ENCODE data around the gene TRAF7. TPM values are rescaled to one million over a fixed set of nuclear protein-coding genes. Genes with fewer than 3 reads are reported as not detected.

TRAF7 gene
- total and polyA plus RNA-seq, 2 of the 8 experiments (the other 6 are each of a cell fraction or from before 2014, with no cell fraction given): 96.8 to 148 TPM

DNA sequence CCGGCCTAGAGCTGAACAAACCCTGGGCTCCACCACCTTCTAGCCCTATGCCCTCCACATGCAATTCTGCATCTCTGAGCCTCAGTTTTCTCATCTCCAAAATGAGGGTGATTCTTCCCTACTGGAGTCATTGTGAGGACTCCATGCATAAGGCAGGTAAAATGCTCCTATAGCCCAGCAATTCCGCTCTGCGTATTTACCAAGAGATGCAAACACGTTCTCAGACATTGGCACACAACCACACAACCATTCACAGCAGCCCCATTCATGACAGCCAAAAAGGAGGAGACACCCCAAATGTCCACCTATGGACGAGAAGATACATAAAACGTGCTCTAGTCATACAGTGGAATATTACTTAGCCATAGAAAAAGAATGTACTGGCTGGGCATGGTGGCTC is 44.7 kb downstream of the TRAF7 start:
- H3K36me3 ChIP-seq (ENCODE audit: control insufficient read depth in 2 of 4, insufficient read depth in 4 of 4, low read length in 3 of 4): no peaks in the 10 kb centered on the region
- H3K79me1 ChIP-seq (ENCODE audit: low read depth, low read length): no peaks in the 10 kb centered on the region
- no peak overlapping the region for H2BK20ac ChIP-seq (ENCODE audit: low read length)
- no peak for FAIRE-seq
- H3K23ac ChIP-seq (ENCODE audit: insufficient read length): no peak overlapping the region
- H3K4me3 ChIP-seq (ENCODE audit: extremely low read depth in 1 of 4, insufficient read depth in 2 of 4, low read depth in 3 of 4, low read length in 4 of 4): no peak overlapping the region
- ChIA-PET POLR2A (ENCODE audit: partially characterized antibody) (interaction anchor here (0.7 to 6.9 kb wide), 10 partner anchors 9 to 309 kb away, joined by 3 to 63 read pairs (median 4); partner anchors contain the start of genes BRICD5, ECI1 and TRAF7), CTCF (ENCODE audit: partially characterized antibody) (interaction anchor here (1.4 to 2.0 kb wide), 3 partner anchors 8 to 51 kb away, joined by 5 to 7 read pairs (median 6); partner anchors contain the start of gene ECI1)
- peaks cover 0 to 9% (median 5%) of the 10 kb centered on the region in 4 experiments; a peak in 5 of 7 replicates for H3K4me1 ChIP-seq (replicated peaks in 1 of 4; ENCODE audit: control insufficient read depth in 3 of 4, insufficient read depth in 4 of 4, low read length in 3 of 4)
- H4K8ac ChIP-seq (ENCODE audit: extremely low read depth, insufficient read depth, low read length): no peak overlapping the region
- no peaks in the 10 kb centered on the region for H3K9me3 ChIP-seq (ENCODE audit: insufficient read depth in 2 of 2, low read depth in 1 of 2, low read length in 1 of 2)
- H3K27ac ChIP-seq (ENCODE audit: low read depth, low read length): no peak overlapping the region
- H3K9ac ChIP-seq (replicated peaks in 1 of 4; ENCODE audit: extremely low read depth in 1 of 4, low read depth in 3 of 4, low read length in 3 of 4): no peak overlapping the region
- no peak overlapping the region for H2BK12ac ChIP-seq (ENCODE audit: low read depth, low read length)
- no peaks in the 10 kb centered on the region for H3K79me2 ChIP-seq (ENCODE audit: control insufficient read depth in 1 of 2, insufficient read depth in 2 of 2, low read length in 2 of 2)
- H2BK5ac ChIP-seq (ENCODE audit: low read depth, low read length): no peak overlapping the region
- H2AFZ ChIP-seq (ENCODE audit: low read length): no peak overlapping the region
- H2BK15ac ChIP-seq (ENCODE audit: low read length): no peak overlapping the region
- no peak overlapping the region for H4K91ac ChIP-seq (replicated peaks; ENCODE audit: insufficient read length, low read length)
- H3K56ac ChIP-seq (replicated peaks; ENCODE audit: insufficient read length, low read depth, low read length): no peak overlapping the region
- H3K23me2 ChIP-seq (ENCODE audit: low read depth, low read length): peaks cover 12% of the 10 kb centered on the region; the same call in 1 of the 2 replicates
- H4K5ac ChIP-seq (ENCODE audit: insufficient read length, low read depth, low read length): no peak overlapping the region
- no peak overlapping the region for H2AK5ac ChIP-seq (ENCODE audit: low read depth, low read length)
- H3K14ac ChIP-seq (ENCODE audit: insufficient read length): no peak overlapping the region
- no peak overlapping the region for H3K18ac ChIP-seq (ENCODE audit: extremely low read depth, low read length)
- 85% methylated on average over 6 of the region's 6 CpGs; no CpG with 5 or more reads in 1 of the 2 experiments for WGBS, 2 experiments (ENCODE audit: extremely low coverage in 1 of 2, insufficient coverage in 1 of 2, insufficient read length in 1 of 2, insufficient replicate concordance in 2 of 2, low coverage in 1 of 2, low lambda C conversion rate in 2 of 2, missing lambda C conversion rate in 1 of 2)
- H3K4me2 ChIP-seq (ENCODE audit: insufficient read depth in 1 of 2, low read depth in 2 of 2, low read length in 2 of 2): no peak overlapping the region
- H3K27me3 ChIP-seq (replicated peaks in 1 of 4; ENCODE audit: control insufficient read depth in 3 of 4, extremely low read depth in 1 of 4, insufficient read depth in 3 of 4, low read length in 3 of 4): peaks cover 4 to 34% (median 23%) of the 10 kb centered on the region in 4 experiments
- no peak overlapping the region for H2BK120ac ChIP-seq (replicated peaks; ENCODE audit: low read depth, low read length)
- no peak for DNase-seq (ENCODE audit: low read depth in 1 of 2, low spot score in 2 of 2)
- H3K4ac ChIP-seq (replicated peaks; ENCODE audit: insufficient read length, low read depth, low read length): no peak overlapping the region
- peaks cover 0 to 3% of the 10 kb centered on the region in 2 experiments for H4K20me1 ChIP-seq (replicated peaks in 1 of 2; ENCODE audit: control insufficient read depth in 1 of 2, insufficient read depth in 2 of 2, low read length in 2 of 2)
- TF ChIP-seq CBX8 (IDR thresholded peaks at IDR 0.05; ENCODE audit: borderline replicate concordance, low read depth, low read length): no peak
- no peak for TF ChIP-seq SP4 (IDR thresholded peaks at IDR 0.05; ENCODE audit: low read length)
- no peak for TF ChIP-seq HDAC6 (IDR thresholded peaks at IDR 0.05; ENCODE audit: low read depth, low read length)
- TF ChIP-seq, protein P1, sequence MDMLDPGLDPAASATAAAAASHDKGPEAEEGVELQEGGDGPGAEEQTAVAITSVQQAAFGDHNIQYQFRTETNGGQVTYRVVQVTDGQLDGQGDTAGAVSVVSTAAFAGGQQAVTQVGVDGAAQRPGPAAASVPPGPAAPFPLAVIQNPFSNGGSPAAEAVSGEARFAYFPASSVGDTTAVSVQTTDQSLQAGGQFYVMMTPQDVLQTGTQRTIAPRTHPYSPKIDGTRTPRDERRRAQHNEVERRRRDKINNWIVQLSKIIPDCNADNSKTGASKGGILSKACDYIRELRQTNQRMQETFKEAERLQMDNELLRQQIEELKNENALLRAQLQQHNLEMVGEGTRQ (IDR thresholded peaks at IDR 0.05; ENCODE audit: low read length): no peak
- TF ChIP-seq SP1 (IDR thresholded peaks at IDR 0.05; ENCODE audit: low read depth, low read length): no peak
